Measurements from ENCODE around the gene HK3.

HK3 gene

DNA sequence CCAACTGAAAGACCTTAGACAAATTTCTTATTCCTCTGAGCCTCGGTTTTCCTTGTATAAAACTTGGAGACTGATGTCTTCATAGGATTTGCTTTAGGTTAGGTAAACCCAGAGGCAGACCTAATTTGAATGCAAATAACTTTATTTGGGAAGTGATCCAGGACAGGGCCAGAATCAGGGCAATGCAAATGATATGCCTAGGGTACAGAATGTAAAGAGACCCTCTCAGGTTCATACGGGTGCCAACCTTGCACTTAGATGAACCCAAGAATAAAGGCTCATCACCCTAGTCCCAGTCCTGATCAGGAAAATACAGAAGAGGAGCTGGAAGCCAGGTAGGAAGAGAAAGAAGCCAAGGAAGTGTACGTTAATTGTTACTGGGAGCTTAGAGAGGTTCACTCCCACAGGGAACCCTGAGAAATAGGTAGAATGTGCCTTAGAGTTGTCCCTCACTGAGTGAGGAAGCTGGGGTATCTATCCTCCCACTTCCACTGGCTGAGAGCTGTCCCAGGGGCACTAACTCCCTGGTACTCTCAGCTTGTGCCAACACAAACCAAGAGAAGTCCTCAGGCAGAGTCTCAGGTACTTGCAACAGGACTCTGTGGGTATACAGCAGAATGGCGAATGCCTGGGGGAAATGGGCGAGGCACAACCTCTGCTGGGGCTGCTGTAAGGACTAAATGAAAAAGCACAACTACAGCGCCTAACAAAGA lies 3.1 kb upstream of the HK3 start:
- DNase-seq (ENCODE audit: low read depth, low spot score), result no peak

DNA sequence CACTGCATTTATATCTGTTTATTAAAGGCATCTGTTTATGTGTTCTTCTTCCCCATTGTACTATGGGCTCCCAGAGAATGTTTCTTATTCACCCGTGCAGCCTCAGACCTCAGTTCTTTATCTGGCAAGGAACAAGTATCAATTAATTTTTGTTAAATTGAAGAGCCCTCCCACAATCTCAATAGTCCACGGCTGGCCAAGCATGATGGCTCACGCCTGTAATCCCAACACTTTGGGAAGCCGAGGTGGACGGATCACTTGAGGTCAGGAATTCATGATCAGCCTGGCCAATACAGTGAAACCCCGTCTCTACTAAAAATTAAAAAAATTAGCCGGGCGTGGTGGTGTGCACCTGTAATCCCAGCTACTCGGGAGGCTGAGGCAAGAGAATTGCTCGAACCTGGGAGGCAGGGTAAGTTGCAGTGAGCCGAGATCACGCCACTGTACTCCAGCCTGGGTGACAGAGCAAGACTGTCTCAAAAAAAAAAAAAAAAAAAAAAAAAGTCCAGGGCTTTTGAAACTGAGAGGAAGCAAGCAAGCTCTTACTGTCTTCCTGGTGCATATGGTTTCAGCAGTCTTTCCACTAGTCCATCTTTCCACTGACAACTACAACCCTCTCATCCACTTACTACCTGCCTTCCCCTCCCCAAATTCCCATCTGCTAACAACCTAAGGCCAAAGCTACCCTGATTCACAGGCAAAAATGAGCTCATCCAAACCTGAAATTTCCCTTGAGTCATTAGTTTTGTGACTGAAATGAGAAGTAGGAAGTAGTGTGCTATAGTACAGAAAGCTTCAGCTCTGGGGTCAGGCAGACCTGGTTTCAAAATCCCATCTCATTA lies 2.3 kb upstream of the HK3 start:
- no peak for DNase-seq (ENCODE audit: low read depth, low spot score)

DNA sequence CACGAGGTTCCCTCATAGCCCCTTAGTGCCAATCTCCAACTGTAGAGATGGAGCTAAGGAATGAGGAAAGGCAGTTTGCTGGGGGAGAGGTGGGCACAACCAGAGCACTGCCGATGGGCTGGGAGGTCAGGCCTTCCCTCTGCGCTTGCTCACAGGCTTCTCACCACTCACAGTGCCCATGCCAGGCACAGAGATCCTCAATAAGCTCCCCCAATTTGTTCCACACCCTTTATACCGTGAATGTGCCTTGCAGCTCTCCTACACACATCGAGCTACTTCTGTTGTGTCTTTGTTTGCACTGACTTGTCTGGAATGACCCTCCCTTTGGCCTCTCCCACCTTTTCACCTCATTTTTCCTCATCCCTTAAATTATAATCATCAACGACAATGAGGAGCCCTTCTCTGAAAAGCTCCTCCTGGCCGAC lies 1.6 kb upstream of the HK3 start:
- DNase-seq (ENCODE audit: low read depth, low spot score), result no peak

- no peak for DNase-seq (ENCODE audit: low read depth, low spot score)
Observed at GRCh38 chr5:176899946-176900779, 1.0 kb upstream of the HK3 start.

- no peak for DNase-seq (ENCODE audit: low read depth, low spot score)
Observed at GRCh38 chr5:176897263-176897662, 1.9 kb downstream of the HK3 start.

DNA sequence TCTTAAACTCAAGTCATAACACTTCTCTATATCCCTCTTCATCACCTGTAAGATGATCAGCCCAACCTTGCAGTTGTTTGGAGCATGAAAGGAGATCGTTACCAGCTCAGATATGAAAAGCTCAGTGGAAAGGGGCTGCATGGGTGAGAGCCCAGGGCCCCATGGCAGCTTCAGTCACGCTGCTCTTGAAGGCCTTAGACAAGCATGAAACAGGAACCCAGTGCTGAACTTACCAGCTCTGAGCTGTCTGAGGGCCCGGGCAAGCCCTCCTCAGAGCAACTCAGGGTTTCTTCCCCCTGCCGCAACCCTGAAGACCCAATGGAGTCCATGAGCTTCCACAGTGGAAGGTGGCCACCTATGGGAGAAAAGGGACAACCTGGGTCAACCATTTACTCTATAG lies 3.3 kb downstream of the HK3 start:
- no peak for DNase-seq (ENCODE audit: low read depth, low spot score)

DNA sequence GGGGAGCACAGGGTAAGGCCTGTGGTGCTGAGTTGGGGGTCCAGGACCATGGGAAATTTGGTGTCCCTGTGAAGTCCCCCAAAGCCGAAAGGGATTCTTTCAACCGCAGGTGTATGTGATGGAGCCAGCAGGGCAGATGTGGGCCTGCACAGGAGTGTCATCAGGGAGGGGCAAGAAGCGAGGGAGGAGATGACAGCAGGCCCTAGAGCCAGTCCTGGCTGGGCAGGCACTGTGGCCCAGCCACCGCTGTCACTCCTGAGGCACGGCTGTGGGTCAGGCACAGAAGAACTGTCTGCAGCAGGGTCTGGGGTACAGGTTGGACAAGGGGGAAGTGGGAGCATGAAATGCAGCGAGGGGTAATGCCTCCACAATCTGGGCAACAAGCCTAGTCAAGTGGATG lies 4.8 kb downstream of the HK3 start:
- no peak for DNase-seq (ENCODE audit: low read depth, low spot score)

DNA sequence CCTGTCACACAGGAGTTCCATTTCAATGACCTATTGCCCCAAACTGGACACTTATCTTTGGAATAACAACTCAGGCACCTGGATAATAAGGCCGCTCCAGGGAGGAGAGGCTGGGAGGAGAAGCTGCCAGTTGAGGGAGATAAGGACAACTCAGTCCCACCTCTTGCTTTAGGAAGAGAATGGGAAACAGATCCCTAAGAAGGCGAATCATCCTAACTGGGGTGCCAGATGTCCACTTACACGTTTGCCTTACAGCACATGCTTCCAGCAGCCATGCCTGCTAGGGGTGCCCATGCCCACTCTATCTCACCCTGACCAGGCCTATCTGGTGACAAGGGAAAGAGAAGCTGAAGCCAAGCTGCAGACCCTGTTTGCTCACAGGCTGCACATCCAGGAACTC lies 6.5 kb downstream of the HK3 start:
- no peak for DNase-seq (ENCODE audit: low read depth, low spot score)

DNA sequence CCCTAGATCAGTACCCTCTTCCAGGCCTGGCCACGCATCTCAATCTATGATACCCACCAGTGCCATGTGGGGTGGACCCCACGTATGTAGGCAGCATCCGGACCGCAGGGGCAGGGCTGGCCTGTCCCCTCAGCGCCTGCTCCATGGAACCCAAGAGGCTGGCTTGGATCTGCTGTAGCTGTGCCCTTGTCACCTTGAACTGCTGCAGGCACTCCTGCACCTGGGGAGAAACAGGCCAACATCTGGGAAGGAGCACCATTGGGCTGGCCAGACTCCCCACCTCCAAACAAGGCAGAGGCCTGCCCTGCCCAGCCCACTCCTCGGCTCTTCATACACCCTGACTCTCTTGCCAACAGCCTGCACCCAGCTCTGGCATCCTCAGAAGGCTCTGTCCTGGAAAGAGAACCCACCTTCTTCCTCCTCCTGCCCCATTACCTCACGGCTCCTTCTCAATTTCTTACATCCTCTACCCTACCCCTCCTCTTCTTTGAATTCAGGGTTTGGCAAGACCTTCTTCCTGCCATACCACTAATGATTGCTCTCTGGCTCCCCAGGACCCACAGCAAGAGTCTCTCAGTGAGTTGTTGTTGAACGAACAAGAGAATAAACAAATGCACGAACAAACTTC lies 7.7 kb downstream of the HK3 start:
- DNase-seq (ENCODE audit: low read depth, low spot score), result no peak

DNA sequence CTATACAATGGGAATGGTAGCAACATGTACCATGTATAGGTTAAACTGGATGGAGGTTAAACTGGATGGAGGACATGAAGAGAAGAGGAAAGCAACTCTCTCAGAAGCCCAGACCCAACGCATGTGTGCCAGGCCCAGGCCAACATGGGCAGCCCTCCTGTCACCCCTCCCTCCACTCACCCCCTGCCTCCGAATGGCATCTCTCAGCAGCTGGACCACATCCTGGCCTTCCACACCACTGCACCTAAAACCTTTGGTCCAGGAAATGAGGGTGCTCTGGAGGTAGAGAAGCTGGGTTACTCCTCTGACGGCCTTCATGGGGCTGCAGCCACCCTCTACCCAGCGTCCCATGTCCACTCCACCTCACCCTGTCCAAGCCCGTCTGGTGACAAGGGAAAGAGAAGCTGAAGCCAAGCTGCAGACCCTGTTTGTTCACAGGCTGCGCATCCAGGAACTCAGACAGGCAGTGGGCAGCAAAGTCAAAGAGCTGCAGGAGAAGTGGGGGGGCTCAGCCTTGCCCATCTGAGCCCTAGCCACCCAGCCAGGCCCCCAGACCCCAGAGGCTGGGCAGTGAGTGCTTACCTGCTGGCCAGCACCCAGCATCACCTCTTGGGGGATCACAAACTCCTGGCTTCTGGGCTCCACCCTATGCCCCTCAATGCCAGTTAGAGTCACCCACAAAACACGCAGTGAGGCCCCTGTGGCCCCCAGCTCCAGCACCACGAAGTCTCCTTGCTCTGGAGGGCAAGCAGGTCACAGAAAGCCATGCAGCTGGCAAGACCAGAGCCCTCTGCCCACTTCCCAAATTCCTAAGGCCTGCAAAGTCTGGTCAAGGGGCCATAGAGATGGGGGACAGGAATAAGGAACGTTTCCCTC lies 8.5 kb downstream of the HK3 start:
- no peak for DNase-seq (ENCODE audit: low read depth, low spot score)

DNA sequence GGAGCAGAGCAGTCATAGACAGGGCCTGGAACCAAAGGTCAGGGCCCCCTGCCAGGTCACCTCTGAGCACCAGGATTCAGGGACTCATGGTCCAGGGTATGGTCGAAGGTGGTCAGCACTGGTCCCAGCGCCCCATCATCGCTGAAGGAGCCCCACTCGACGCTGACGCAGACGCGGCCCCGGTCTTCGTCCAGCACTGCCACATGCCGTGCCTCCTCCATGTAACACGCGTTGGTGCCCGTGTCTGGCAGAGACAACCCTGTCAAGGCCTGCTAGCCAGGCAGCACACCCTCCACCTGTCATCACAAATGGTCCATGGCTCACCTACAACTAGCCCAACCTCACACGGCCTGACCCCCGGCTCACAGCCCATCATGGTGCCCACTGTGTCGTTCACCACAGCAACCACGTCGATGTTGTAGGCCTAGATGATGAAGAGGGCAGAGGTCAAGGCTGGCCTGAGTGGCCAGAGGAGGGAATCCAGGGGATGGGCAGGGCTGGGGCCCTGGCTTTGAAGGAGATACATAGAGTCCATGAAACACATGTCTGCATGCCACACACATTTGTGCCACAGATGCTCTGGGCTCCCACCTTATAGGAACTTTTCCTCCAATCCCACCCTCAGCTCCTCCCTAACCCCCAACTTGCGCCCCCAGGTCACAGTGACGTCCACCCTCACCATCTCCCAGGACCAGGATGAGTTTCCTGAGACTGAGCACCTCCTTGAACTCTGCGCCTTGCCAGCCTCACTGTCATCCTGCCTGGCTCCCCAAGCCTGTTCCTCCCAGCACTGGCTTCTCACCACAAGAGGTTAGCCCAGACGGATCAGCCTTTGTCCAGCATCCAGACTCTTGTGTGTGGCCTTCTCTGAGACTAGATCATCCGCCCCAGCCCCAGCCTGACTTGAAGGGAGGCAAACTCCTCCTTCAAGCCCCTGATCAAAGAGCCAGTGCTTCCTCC lies 9.5 kb downstream of the HK3 start:
- no peak for DNase-seq (ENCODE audit: low read depth, low spot score)

DNA sequence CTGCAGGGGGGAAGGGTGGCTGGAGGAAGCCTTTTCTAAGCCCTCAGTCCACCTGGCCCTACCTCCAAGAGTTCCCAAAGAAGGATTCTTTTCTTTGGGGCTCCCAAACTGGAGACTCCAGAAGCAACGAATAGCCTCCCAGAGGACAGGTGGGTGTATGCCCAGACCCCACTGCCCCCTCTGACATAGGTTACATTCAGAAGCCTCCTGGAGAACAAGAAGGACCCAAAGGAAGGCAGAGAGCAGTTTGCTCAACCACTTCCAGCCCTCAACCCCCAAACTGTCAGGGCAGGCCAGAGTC lies 10.3 kb downstream of the HK3 start:
- no peak for DNase-seq (ENCODE audit: low read depth, low spot score)

- DNase-seq (ENCODE audit: low read depth, low spot score), result no peak
Observed at GRCh38 chr5:176888016-176888864, 10.9 kb downstream of the HK3 start.

GRCh38 chr5:176887252-176887849 lies 11.8 kb downstream of the HK3 start:
- DNase-seq (ENCODE audit: low read depth, low spot score), result no peak

DNA sequence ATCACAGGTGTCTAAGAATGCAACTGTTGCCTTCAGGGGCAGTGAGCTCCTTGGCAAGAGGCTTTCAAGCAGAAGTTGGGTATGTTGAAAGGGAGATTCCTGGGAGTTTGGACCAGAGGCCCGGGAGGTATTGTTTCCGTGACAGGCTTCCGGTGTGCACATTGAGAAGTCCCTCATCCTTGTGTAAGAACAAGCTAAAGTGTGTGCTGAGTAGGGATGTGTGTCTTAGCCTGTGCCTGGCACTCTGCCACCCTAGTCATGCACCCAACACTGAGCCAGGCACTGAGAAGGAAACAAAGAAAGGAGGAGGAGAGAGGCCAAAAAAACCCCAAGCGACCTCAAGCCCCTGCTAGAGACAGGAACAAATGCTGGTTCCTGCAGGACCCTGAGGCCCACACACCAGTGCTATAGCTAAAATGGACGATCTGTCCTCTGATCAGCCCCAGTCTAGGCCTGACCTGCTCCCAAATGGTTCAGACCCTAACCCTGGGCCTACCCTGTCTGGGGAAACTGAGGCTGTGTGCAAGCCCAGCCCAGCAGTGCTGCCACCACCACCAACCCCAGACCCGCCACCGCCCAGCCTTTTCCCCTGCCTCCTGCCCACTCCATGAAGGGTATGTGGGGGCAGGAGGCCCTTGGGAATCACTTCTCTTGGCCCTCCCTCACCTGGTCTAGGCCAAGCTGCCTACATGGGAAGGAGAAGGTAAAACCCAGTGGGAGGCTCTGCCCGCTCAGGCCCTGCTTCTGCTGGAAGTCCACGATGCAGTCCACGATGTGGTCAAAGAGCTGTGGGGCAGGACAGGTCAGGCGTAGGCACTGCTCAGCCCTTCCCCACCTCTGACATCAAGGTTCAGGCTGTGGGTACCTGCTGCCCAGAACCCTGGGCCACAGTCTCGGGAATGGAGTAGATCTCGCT lies 12.6 kb downstream of the HK3 start:
- DNase-seq (ENCODE audit: low read depth, low spot score), result no peak

- no peak for DNase-seq (ENCODE audit: low read depth, low spot score)
Observed at GRCh38 chr5:176884571-176884890, 14.6 kb downstream of the HK3 start.

- no peak for DNase-seq (ENCODE audit: low read depth, low spot score)
Observed at GRCh38 chr5:176883700-176884570, 15.2 kb downstream of the HK3 start.

Measured in iPS DF 19.7 (cell line).